ENCODE results near the gene TPST2. TPM values are rescaled to one million over a fixed set of nuclear protein-coding genes. Genes with fewer than 3 reads are reported as not detected.

TPST2 gene
- polyA plus RNA-seq, 2 of the 4 experiments (the other 2 are of a cell fraction): 10.3 to 10.5 TPM

DNA sequence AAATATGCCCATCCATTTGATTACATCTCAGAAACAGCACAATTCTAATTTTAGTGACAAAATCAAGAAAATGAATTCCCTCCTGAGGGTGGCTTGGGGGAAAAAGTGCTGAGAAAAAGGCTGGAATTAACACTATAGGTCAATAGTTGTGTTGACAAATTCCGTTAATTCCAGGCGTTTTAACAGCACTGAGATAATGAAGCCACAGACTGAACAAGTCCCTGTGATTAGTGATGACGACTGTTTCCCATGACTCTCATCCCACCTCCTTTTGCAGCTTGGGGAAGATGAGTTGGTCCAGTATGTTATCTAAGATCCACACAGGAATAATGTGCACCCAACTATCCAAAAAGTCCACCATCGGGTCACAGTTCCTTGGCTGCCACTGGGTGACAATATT is 93.5 kb downstream of the TPST2 start (continued):
- TF ChIP-seq REST (IDR thresholded peaks at IDR 0.05) (no peak), NPAS2 (CRISPR knock-in tag; IDR thresholded peaks at IDR 0.05; ENCODE audit: borderline replicate concordance) (no peak)

DNA sequence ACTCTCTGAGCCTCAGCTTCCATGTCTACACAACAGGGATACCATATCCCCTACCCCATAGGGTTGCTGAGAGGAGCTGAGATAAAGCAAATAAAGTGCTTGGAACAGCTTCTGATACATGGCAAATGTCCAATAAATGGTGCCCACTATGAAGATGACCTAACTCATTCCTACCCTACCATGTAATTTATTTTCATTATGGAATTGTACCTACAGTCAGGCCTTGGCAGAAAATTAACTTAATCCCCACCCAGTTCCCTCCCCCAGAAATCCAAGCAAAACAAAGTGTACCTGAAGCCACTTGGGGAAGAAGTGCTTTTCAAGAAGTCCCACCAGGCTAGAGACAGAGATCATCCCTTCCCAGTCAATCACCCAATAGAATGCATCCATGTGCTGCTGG is 95.4 kb downstream of the TPST2 start:
- ChIA-PET CTCF (interaction anchor here (0.5 kb wide), 1 partner anchor 95 kb away, joined by 3 read pairs; no protein-coding TSS in a partner anchor), POLR2A (interaction anchor here (0.9 to 1.0 kb wide), 2 partner anchors 10 to 12 kb away, joined by 3 to 4 read pairs; no protein-coding TSS in a partner anchor)
- TF ChIP-seq HDAC2 (IDR thresholded peaks at IDR 0.05): no peak
- no peak for TF ChIP-seq ZC3H11A (IDR thresholded peaks at IDR 0.05)
- no peak for TF ChIP-seq RNF2 (IDR thresholded peaks at IDR 0.05; ENCODE audit: borderline replicate concordance, low read depth)
- TF ChIP-seq CHD2 (IDR thresholded peaks at IDR 0.05; ENCODE audit: low read length, partially characterized antibody): no peak
- no peak for TF ChIP-seq MYC (IDR thresholded peaks at IDR 0.05; ENCODE audit: borderline replicate concordance, low read length)
- TF ChIP-seq POLR2A (IDR thresholded peaks at IDR 0.05; ENCODE audit: low read length): no peak
- TF ChIP-seq CBX8 (IDR thresholded peaks at IDR 0.05): no peak
- TF ChIP-seq, protein P1, sequence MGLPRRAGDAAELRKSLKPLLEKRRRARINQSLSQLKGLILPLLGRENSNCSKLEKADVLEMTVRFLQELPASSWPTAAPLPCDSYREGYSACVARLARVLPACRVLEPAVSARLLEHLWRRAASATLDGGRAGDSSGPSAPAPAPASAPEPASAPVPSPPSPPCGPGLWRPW (IDR thresholded peaks at IDR 0.05): no peak
- TF ChIP-seq NFE2L2 (conservative IDR thresholded peaks at IDR 0.05; ENCODE audit: low read length): no peak
- no peak for TF ChIP-seq EHF (CRISPR knock-in tag; IDR thresholded peaks at IDR 0.05)
- no peak for TF ChIP-seq HOXA7 (CRISPR knock-in tag; IDR thresholded peaks at IDR 0.05)
- TF ChIP-seq, protein P2, sequence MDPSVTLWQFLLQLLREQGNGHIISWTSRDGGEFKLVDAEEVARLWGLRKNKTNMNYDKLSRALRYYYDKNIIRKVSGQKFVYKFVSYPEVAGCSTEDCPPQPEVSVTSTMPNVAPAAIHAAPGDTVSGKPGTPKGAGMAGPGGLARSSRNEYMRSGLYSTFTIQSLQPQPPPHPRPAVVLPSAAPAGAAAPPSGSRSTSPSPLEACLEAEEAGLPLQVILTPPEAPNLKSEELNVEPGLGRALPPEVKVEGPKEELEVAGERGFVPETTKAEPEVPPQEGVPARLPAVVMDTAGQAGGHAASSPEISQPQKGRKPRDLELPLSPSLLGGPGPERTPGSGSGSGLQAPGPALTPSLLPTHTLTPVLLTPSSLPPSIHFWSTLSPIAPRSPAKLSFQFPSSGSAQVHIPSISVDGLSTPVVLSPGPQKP (IDR thresholded peaks at IDR 0.05; ENCODE audit: low read depth, low read length): no peak
- no peak for TF ChIP-seq ZFP36 (IDR thresholded peaks at IDR 0.05; ENCODE audit: borderline replicate concordance, partially characterized antibody)
- no peak for TF ChIP-seq EP300 (IDR thresholded peaks at IDR 0.05)
- TF ChIP-seq, protein P3, sequence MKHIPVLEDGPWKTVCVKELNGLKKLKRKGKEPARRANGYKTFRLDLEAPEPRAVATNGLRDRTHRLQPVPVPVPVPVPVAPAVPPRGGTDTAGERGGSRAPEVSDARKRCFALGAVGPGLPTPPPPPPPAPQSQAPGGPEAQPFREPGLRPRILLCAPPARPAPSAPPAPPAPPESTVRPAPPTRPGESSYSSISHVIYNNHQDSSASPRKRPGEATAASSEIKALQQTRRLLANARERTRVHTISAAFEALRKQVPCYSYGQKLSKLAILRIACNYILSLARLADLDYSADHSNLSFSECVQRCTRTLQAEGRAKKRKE (CRISPR knock-in tag; IDR thresholded peaks at IDR 0.05; ENCODE audit: low read depth): no peak
- TF ChIP-seq, protein P4, sequence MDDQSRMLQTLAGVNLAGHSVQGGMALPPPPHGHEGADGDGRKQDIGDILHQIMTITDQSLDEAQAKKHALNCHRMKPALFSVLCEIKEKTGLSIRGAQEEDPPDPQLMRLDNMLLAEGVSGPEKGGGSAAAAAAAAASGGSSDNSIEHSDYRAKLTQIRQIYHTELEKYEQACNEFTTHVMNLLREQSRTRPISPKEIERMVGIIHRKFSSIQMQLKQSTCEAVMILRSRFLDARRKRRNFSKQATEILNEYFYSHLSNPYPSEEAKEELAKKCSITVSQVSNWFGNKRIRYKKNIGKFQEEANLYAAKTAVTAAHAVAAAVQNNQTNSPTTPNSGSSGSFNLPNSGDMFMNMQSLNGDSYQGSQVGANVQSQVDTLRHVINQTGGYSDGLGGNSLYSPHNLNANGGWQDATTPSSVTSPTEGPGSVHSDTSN (IDR thresholded peaks at IDR 0.05): no peak
- TF ChIP-seq HOXB13 (CRISPR knock-in tag; IDR thresholded peaks at IDR 0.05; ENCODE audit: low read depth): no peak
- no peak for FAIRE-seq
- H3K27ac ChIP-seq: no peak overlapping the region
- H3K9me3 ChIP-seq: no peaks in the 10 kb centered on the region
- H3K4me2 ChIP-seq: no peak overlapping the region
- H3K4me1 ChIP-seq: no peaks in the 10 kb centered on the region
- ATAC-seq: no peak
- DNase-seq (ENCODE audit: low read depth in 1 of 2, low spot score in 1 of 2): no peak
- no peak overlapping the region for H3K4me3 ChIP-seq

GRCh38 chr22:26492220-26492619 is 97.7 kb downstream of the TPST2 start:
- ATAC-seq: no peak
- no peaks in the 10 kb centered on the region for H3K9me3 ChIP-seq
- CTCF ChIA-PET: interaction anchor here (1.3 to 1.6 kb wide), 3 partner anchors 9 to 126 kb away, joined by 3 to 8 read pairs (median 3); partner anchors contain the start of genes HPS4 and SRRD
- WGBS (ENCODE audit: missing lambda C conversion rate): 89% methylated on average over 7 of the region's 9 CpGs
- H3K4me3 ChIP-seq: no peak overlapping the region
- H3K4me1 ChIP-seq: no peaks in the 10 kb centered on the region
- TF ChIP-seq SREBF2 (IDR thresholded peaks at IDR 0.05): no peak
- no peak for TF ChIP-seq FOSB (CRISPR knock-in tag; IDR thresholded peaks at IDR 0.05)
- no peak for TF ChIP-seq CHD4 (IDR thresholded peaks at IDR 0.05; ENCODE audit: borderline replicate concordance)
- TF ChIP-seq JUN (IDR thresholded peaks at IDR 0.05): no peak
- TF ChIP-seq FOSL2 (IDR thresholded peaks at IDR 0.05): no peak
- no peak for TF ChIP-seq FOSL2 (CRISPR knock-in tag; IDR thresholded peaks at IDR 0.05)
- TF ChIP-seq ZNF302 (CRISPR knock-in tag; IDR thresholded peaks at IDR 0.05): no peak
- TF ChIP-seq CBX2 (IDR thresholded peaks at IDR 0.05; ENCODE audit: borderline replicate concordance, low read depth): no peak
- TF ChIP-seq CHD2 (IDR thresholded peaks at IDR 0.05; ENCODE audit: low read length, partially characterized antibody): no peak
- no peak for TF ChIP-seq MAZ (IDR thresholded peaks at IDR 0.05; ENCODE audit: borderline replicate concordance, low read depth, low read length)
- TF ChIP-seq HEYL (CRISPR knock-in tag; IDR thresholded peaks at IDR 0.05): no peak
- TF ChIP-seq PHF8 (IDR thresholded peaks at IDR 0.05; ENCODE audit: borderline replicate concordance, low read depth): no peak
- no peak overlapping the region for H3K4me2 ChIP-seq
- no peak for DNase-seq (ENCODE audit: low read depth in 1 of 2, low spot score in 1 of 2)
- no peak for FAIRE-seq
- H3K27ac ChIP-seq: no peak overlapping the region
- POLR2A ChIA-PET: interaction anchor here (1.9 kb wide), 1 partner anchor 9 kb away, joined by 5 read pairs; the partner anchor contains the start of genes HPS4 and SRRD
